Smooth muscle cell (in vitro differentiated cells): ENCODE results near the gene GALNTL6. TPM values are rescaled to one million over a fixed set of nuclear protein-coding genes. Genes with fewer than 3 reads are reported as not detected.

ENCODE experiments used
- DNase-seq: peaks from one replicate; lab custom pipeline; 2025; ENCODE audit not compliant: unreplicated experiment; lab: John Stamatoyannopoulos, UW
- H2AFZ ChIP-seq: fragments of 200-600 bp; sonication (generic); 2 replicates; pipeline ENCODE4 v1.6.0; 2016; ENCODE audit warnings: antibody characterized with exemption, low read depth, mild to moderate bottlenecking
- H3F3A ChIP-seq: fragments of 200-600 bp; sonication (generic); 2 replicates; pipeline ENCODE4 v1.6.0; 2017; ENCODE audit warnings: antibody characterized with exemption, low read depth
- H3K27ac ChIP-seq: fragments of 200-600 bp; sonication (generic); 2 replicates; pipeline ENCODE4 v1.5.1; 2016; ENCODE audit warnings: low read depth, mild to moderate bottlenecking
- H3K27me3 ChIP-seq: fragments of 200-600 bp; sonication (generic); 2 replicates; pipeline ENCODE4 v1.6.1; 2016; ENCODE audit warnings: low read depth, mild to moderate bottlenecking
- H3K36me3 ChIP-seq: fragments of 200-600 bp; sonication (generic); 2 replicates; pipeline ENCODE4 v1.5.1; 2016; ENCODE audit warnings: low read depth
- H3K4me1 ChIP-seq: fragments of 200-600 bp; sonication (generic); 2 replicates; pipeline ENCODE4 v1.5.1; 2016; ENCODE audit warnings: low read depth
- H3K4me2 ChIP-seq: fragments of 200-600 bp; sonication (generic); 2 replicates; pipeline ENCODE4 v1.6.0; 2016; ENCODE audit warnings: mild to moderate bottlenecking
- H3K4me3 ChIP-seq: fragments of 200-600 bp; sonication (generic); 2 replicates; pipeline ENCODE4 v1.5.1; 2016; ENCODE audit warnings: mild to moderate bottlenecking
- H3K79me2 ChIP-seq: fragments of 200-600 bp; sonication (generic); 2 replicates; pipeline ENCODE4 v1.6.0; 2016; ENCODE audit warnings: low read depth, mild to moderate bottlenecking
- H3K9ac ChIP-seq: fragments of 200-600 bp; sonication (generic); 2 replicates; pipeline ENCODE4 v1.6.0; 2016; ENCODE audit warnings: low read depth
- H3K9me3 ChIP-seq: fragments of 200-600 bp; sonication (generic); replicated peaks from 2 replicates; pipeline ENCODE4 v1.5.1; 2016; ENCODE audit warnings: low read depth
- H4K20me1 ChIP-seq: fragments of 200-600 bp; sonication (generic); 2 replicates; pipeline ENCODE4 v1.6.0; 2016; ENCODE audit warnings: low read depth
- WGBS: methylation state at CpG from one replicate; pipeline ENCODE4 v1.1.7; 2016; ENCODE audit warnings: low lambda C conversion rate; 5-methylcytosine and 5-hydroxymethylcytosine counted together
- polyA plus RNA-seq: library from polyadenylated mRNA; unstranded; fragments of >200 nt; fragmentation: Nextera tagmentation; extraction: Ambion mirVana; gene quantifications from 2 replicates; pipeline ENCODE4 v1.2.1, GENCODE V29; 2016
- total RNA-seq: library from RNA; depleted of rRNA; stranded (reverse); fragments of >200 nt; gene quantifications from 2 replicates; pipeline ENCODE4 v1.2.3, GENCODE V29; 2014
- TF ChIP-seq, protein P1 (sequence below): fragments of 200-600 bp; sonication (generic); IDR thresholded peaks from 2 replicates; pipeline ENCODE4 v1.5.1; 2017; ENCODE audit warnings: borderline replicate concordance, mild to moderate bottlenecking, antibody characterized with exemption; ENCODE audit not compliant: insufficient read depth, poor library complexity, severe bottlenecking

The GALNTL6 gene
- total and polyA plus RNA-seq, 2 experiments from 2014 or later = 0.18 to 1.3 TPM

DNA sequence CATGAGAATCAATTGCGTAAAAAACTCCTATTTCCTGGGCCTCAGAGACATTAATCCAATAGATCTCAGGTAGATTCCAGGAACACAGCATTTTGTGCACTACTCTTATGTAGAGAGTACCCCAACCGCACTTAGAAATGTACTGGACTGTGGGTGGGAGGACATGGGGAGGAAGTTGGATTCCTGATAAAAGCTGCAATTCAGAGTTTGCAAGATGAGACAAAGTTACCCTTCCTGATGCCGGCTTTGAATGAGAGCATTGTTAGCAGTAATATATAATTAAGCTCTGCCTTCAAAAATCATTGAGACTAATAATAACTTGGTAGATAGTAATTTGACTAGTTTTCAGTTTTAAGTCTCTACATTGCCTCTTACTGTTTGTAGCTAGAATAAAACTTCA, 1032.1 kb downstream of the GALNTL6 start:
- no peaks in the 10 kb centered on the region for H4K20me1 ChIP-seq
- H3F3A ChIP-seq = no peaks in the 10 kb centered on the region
- H3K4me3 ChIP-seq = no peak overlapping the region
- H3K9me3 ChIP-seq = no peaks in the 10 kb centered on the region
- no peaks in the 10 kb centered on the region for H3K36me3 ChIP-seq
- H3K4me1 ChIP-seq = no peaks in the 10 kb centered on the region
- no peak overlapping the region for H2AFZ ChIP-seq
- no peak overlapping the region for H3K9ac ChIP-seq
- H3K79me2 ChIP-seq = no peaks in the 10 kb centered on the region
- no peak overlapping the region for H3K27ac ChIP-seq
- no peak overlapping the region for H3K4me2 ChIP-seq
- DNase-seq = no peak
- no peaks in the 10 kb centered on the region for H3K27me3 ChIP-seq
- TF ChIP-seq, protein P1, sequence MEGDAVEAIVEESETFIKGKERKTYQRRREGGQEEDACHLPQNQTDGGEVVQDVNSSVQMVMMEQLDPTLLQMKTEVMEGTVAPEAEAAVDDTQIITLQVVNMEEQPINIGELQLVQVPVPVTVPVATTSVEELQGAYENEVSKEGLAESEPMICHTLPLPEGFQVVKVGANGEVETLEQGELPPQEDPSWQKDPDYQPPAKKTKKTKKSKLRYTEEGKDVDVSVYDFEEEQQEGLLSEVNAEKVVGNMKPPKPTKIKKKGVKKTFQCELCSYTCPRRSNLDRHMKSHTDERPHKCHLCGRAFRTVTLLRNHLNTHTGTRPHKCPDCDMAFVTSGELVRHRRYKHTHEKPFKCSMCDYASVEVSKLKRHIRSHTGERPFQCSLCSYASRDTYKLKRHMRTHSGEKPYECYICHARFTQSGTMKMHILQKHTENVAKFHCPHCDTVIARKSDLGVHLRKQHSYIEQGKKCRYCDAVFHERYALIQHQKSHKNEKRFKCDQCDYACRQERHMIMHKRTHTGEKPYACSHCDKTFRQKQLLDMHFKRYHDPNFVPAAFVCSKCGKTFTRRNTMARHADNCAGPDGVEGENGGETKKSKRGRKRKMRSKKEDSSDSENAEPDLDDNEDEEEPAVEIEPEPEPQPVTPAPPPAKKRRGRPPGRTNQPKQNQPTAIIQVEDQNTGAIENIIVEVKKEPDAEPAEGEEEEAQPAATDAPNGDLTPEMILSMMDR = no peak
- 85% methylated on average over 3 of the region's 3 CpGs for WGBS

DNA sequence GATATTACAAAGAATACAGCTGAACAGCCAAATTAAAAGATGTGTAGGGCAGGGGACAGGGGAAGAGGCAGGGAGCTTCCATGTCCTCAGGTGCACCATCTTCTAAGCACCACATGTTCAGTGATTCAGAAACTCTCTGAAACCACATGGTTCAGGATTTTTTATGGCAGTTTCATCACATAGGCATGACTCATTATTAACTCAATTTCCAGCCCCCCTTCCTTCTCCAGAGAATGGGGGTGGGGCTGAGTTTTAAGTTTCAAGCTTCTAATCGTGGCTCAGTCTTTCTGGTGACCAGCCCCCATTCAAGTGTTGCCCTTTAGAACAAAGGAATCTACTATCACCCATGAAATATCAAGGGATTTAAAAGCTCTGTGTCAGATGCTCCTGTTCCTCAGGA, 1037.6 kb downstream of the GALNTL6 start:
- Histone ChIP-seq H3K79me2 (no peaks in the 10 kb centered on the region), H3K4me1 (no peaks in the 10 kb centered on the region), H3K4me2 (no peak overlapping the region), H3K27me3 (no peaks in the 10 kb centered on the region), H3K36me3 (no peaks in the 10 kb centered on the region), H3K27ac (no peak overlapping the region), H3K9ac (no peak overlapping the region), H3F3A (no peaks in the 10 kb centered on the region), H4K20me1 (no peaks in the 10 kb centered on the region), H2AFZ (no peak overlapping the region), H3K4me3 (no peak overlapping the region), H3K9me3 (no peaks in the 10 kb centered on the region)
- WGBS = 56% methylated on average over 1 of the region's 1 CpG
- TF ChIP-seq, protein P1 = no peak
- DNase-seq = no peak

DNA sequence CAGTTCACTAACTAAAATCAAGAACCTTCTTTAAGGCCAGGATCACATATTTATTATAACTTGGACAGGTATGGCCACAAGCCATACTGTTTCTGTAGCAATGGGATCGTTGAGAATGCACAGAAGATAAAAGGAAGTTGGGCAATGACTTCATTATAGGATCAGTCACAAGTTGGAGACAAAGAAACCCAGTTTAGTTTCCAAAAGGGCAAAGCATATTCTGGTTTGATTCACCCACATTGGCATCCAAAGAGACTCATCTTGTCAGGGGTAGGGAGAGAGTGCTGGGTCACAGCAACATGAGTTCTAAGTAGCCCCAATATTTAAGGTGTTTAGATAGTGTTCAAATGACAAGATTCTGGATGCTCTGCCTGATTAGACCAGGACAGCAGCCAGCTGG, 1038.3 kb downstream of the GALNTL6 start:
- Histone ChIP-seq H3K4me2 (no peak overlapping the region), H3F3A (no peaks in the 10 kb centered on the region), H3K9me3 (no peaks in the 10 kb centered on the region), H3K27me3 (no peaks in the 10 kb centered on the region), H3K36me3 (no peaks in the 10 kb centered on the region), H3K4me3 (no peak overlapping the region), H4K20me1 (no peaks in the 10 kb centered on the region), H2AFZ (no peak overlapping the region), H3K79me2 (no peaks in the 10 kb centered on the region), H3K27ac (no peak overlapping the region), H3K9ac (no peak overlapping the region), H3K4me1 (no peaks in the 10 kb centered on the region)
- no peak for DNase-seq
- 80% methylated on average over 1 of the region's 1 CpG for WGBS
- TF ChIP-seq, protein P1 = no peak

DNA sequence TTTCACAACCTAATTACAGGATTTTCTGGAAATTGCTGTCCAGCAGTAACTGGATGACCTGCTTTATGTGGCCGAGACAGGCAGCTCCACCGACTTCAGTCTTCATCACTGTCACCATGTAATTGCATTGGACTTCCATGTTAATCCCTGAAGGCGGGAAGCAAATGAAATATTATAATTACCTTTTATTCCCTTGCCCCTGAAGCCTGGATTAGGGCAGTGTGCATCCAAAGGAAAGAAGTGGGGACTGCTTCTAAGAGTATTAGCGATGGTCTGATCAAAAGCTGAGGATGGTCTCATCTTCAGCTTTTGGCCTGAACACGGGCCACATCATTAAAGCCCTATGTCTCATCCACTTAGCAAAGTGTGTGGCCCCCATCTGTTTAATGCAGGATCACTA, 1043.8 kb downstream of the GALNTL6 start:
- no peaks in the 10 kb centered on the region for H3K36me3 ChIP-seq

More for the DNA sequence above, 1043.8 kb downstream of the GALNTL6 start:
- no peak overlapping the region for H3K4me2 ChIP-seq
- H3K79me2 ChIP-seq = no peaks in the 10 kb centered on the region
- H3K9me3 ChIP-seq = no peaks in the 10 kb centered on the region
- 87% methylated on average over 5 of the region's 5 CpGs for WGBS
- H3F3A ChIP-seq = no peaks in the 10 kb centered on the region
- H4K20me1 ChIP-seq = no peaks in the 10 kb centered on the region
- no peak overlapping the region for H3K4me3 ChIP-seq
- H2AFZ ChIP-seq = no peak overlapping the region
- H3K27ac ChIP-seq = no peak overlapping the region
- no peak overlapping the region for H3K9ac ChIP-seq
- H3K27me3 ChIP-seq = no peaks in the 10 kb centered on the region
- H3K4me1 ChIP-seq = no peaks in the 10 kb centered on the region
- TF ChIP-seq, protein P1 = no peak
- DNase-seq = no peak
